Vagina (tissue), 2 donors: ENCODE results near the gene DLEU7. TPM values are rescaled to one million over a fixed set of nuclear protein-coding genes. Genes with fewer than 3 reads are reported as not detected.

Experiments
- DNase-seq, 2 donors: peaks; one replicate each; pipeline ENCODE4 v3.0.0-alpha.2; 2017; ENCODE audit errors: extremely low spot score in 2 of 2
- H3K27ac ChIP-seq: fragments of 200-600 bp; sonication (generic); one replicate; pipeline ENCODE4 v1.5.1; 2019
- H3K27me3 ChIP-seq: fragments of 200-600 bp; sonication (generic); one replicate; pipeline ENCODE4 v1.5.1; 2019
- H3K36me3 ChIP-seq, 2 donors: fragments of 200-600 bp; sonication (generic); one replicate each; pipeline ENCODE4 v1.5.1; 2017 to 2019
- H3K4me1 ChIP-seq: fragments of 200-600 bp; sonication (generic); one replicate; pipeline ENCODE4 v1.5.1; 2019
- H3K4me3 ChIP-seq, 2 donors: fragments of 200-600 bp; sonication (generic); 1 replicate in 1 of 2; 2 replicates in 1 of 2; pipeline ENCODE4 v1.5.1; 2016 to 2019
- H3K9me3 ChIP-seq: fragments of 200-600 bp; sonication (generic); one replicate; pipeline ENCODE4 v1.5.1; 2019
- CTCF ChIP-seq, 3 experiments: fragments of 450-650 bp in 2 of 3; fragments of 200-600 bp in 1 of 3; sonication (generic) in 1 of 3; IDR thresholded peaks; one replicate each; pipeline ENCODE4 v1.5.1; 2017 to 2019; ENCODE audit warnings: antibody characterized with exemption in 3 of 3, mild to moderate bottlenecking in 2 of 3, moderate library complexity in 2 of 3
- POLR2A ChIP-seq, 2 donors: fragments of 450-650 bp; IDR thresholded peaks; one replicate each; pipeline ENCODE4 v1.6.1; 2017; ENCODE audit warnings: antibody characterized with exemption in 2 of 2, mild to moderate bottlenecking in 2 of 2, moderate library complexity in 2 of 2
- POLR2AphosphoS5 ChIP-seq, 2 donors: sonication (generic); formaldehyde crosslinking; IDR thresholded peaks; one replicate each; pipeline ENCODE4 v1.9.0; 2017; ENCODE audit warnings: antibody characterized with exemption in 2 of 2, mild to moderate bottlenecking in 2 of 2, low read depth in 1 of 2; ENCODE audit not compliant: insufficient read depth in 1 of 2
- intact Hi-C: fragments of 100-400 bp; cut with DNase I; formaldehyde crosslinking; loops from one replicate; pipeline ENCODE4 v1.15.1; 2023
- total RNA-seq: library from RNA; depleted of rRNA; stranded (reverse); fragments of >200 nt; gene quantifications from one replicate; pipeline ENCODE4 v1.2.3, GENCODE V29; 2016

Gene DLEU7
- total RNA-seq, 1 donor from 2014 or later, result not detected

- H3K36me3 ChIP-seq, result no peaks in the 10 kb centered on the region
- DNase-seq, result no peak
- no peak overlapping the region for H3K27ac ChIP-seq
- no peaks in the 10 kb centered on the region for H3K27me3 ChIP-seq
- no peaks in the 10 kb centered on the region for H3K9me3 ChIP-seq
- intact Hi-C loops, result no loop called here
- H3K4me1 ChIP-seq, result no peaks in the 10 kb centered on the region
- TF ChIP-seq POLR2A (IDR thresholded peaks at IDR 0.05), result no peak
- TF ChIP-seq POLR2AphosphoS5 (IDR thresholded peaks at IDR 0.05; ENCODE audit: insufficient read depth in 1 of 2, low read depth in 1 of 2), result no peak
- no peak for TF ChIP-seq CTCF (IDR thresholded peaks at IDR 0.05)
- no peak overlapping the region for H3K4me3 ChIP-seq
Measured at GRCh38 chr13:50855681-50856080, 12.2 kb upstream of the DLEU7 start.

- no peaks in the 10 kb centered on the region for H3K36me3 ChIP-seq
- H3K4me1 ChIP-seq, result no peaks in the 10 kb centered on the region
- no peaks in the 10 kb centered on the region for H3K9me3 ChIP-seq
- TF ChIP-seq CTCF (IDR thresholded peaks at IDR 0.05) (no peak), POLR2A (IDR thresholded peaks at IDR 0.05) (no peak), POLR2AphosphoS5 (IDR thresholded peaks at IDR 0.05; ENCODE audit: insufficient read depth in 1 of 2, low read depth in 1 of 2) (no peak)
- intact Hi-C loops, result no loop called here
- H3K4me3 ChIP-seq, result no peak overlapping the region
- H3K27me3 ChIP-seq, result no peaks in the 10 kb centered on the region
- DNase-seq, result no peak
- no peak overlapping the region for H3K27ac ChIP-seq
Measured at GRCh38 chr13:50850445-50850844, 7.0 kb upstream of the DLEU7 start.

GRCh38 chr13:50847501-50847900 is 4.0 kb upstream of the DLEU7 start:
- H3K4me1 ChIP-seq, result peaks cover 12% of the 10 kb centered on the region
- no peak overlapping the region for H3K4me3 ChIP-seq
- H3K9me3 ChIP-seq, result no peaks in the 10 kb centered on the region
- H3K27me3 ChIP-seq, result no peaks in the 10 kb centered on the region
- no peaks in the 10 kb centered on the region for H3K36me3 ChIP-seq
- TF ChIP-seq POLR2A (IDR thresholded peaks at IDR 0.05) (no peak), CTCF (IDR thresholded peaks at IDR 0.05) (no peak), POLR2AphosphoS5 (IDR thresholded peaks at IDR 0.05; ENCODE audit: insufficient read depth in 1 of 2, low read depth in 1 of 2) (no peak)
- no peak for DNase-seq
- no peak overlapping the region for H3K27ac ChIP-seq
- intact Hi-C loops, result no loop called here

- TF ChIP-seq POLR2A (IDR thresholded peaks at IDR 0.05) (no peak), CTCF (IDR thresholded peaks at IDR 0.05) (no peak), POLR2AphosphoS5 (IDR thresholded peaks at IDR 0.05; ENCODE audit: insufficient read depth in 1 of 2, low read depth in 1 of 2) (no peak)
- no peak overlapping the region for H3K27ac ChIP-seq
- H3K4me3 ChIP-seq, result no peak overlapping the region
- no peaks in the 10 kb centered on the region for H3K27me3 ChIP-seq
- no peaks in the 10 kb centered on the region for H3K9me3 ChIP-seq
- intact Hi-C loops, result no loop called here
- DNase-seq, result no peak
- peaks cover 12% of the 10 kb centered on the region for H3K4me1 ChIP-seq
- H3K36me3 ChIP-seq, result no peaks in the 10 kb centered on the region
Measured at GRCh38 chr13:50846861-50847475, 3.5 kb upstream of the DLEU7 start.

GRCh38 chr13:50845211-50845610 is 1.7 kb upstream of the DLEU7 start:
- Histone ChIP-seq H3K36me3 (no peaks in the 10 kb centered on the region), H3K9me3 (no peaks in the 10 kb centered on the region), H3K27me3 (no peaks in the 10 kb centered on the region), H3K4me3 (no peak overlapping the region), H3K4me1 (peaks cover 12% of the 10 kb centered on the region), H3K27ac (no peak overlapping the region)
- intact Hi-C loops, result no loop called here
- no peak for TF ChIP-seq POLR2AphosphoS5 (IDR thresholded peaks at IDR 0.05; ENCODE audit: insufficient read depth in 1 of 2, low read depth in 1 of 2)
- no peak for TF ChIP-seq CTCF (IDR thresholded peaks at IDR 0.05)
- TF ChIP-seq POLR2A (IDR thresholded peaks at IDR 0.05), result no peak
- DNase-seq, result no peak
